LNCaP clone FGC (cell line): ENCODE results near the gene CSNK1G1.

Experiments
- DNase-seq: peaks from one replicate; pipeline ENCODE4 v3.0.0-alpha.2; 2011; ENCODE audit warnings: low read depth
- H3K4me3 ChIP-seq: 2 replicates; pipeline ENCODE4 v1.5.1; 2011; ENCODE audit warnings: mild to moderate bottlenecking, low read depth, low read length, control low read depth
- CTCF ChIP-seq: IDR thresholded peaks from 2 replicates; pipeline ENCODE4 v1.5.1; 2012; ENCODE audit warnings: mild to moderate bottlenecking; ENCODE audit not compliant: control insufficient read depth, insufficient read depth; ENCODE audit errors: extremely low read depth

The CSNK1G1 gene

GRCh38 chr15:64216730-64217428, 139.1 kb downstream of the CSNK1G1 start:
- H3K4me3 ChIP-seq: no peak overlapping the region
- TF ChIP-seq CTCF: no peak
- DNase-seq: no peak

GRCh38 chr15:64216196-64216595, 139.8 kb downstream of the CSNK1G1 start:
- no peak for DNase-seq
- no peak for TF ChIP-seq CTCF
- H3K4me3 ChIP-seq: no peak overlapping the region

GRCh38 chr15:64213646-64214045, 142.3 kb downstream of the CSNK1G1 start:
- no peak overlapping the region for H3K4me3 ChIP-seq
- TF ChIP-seq CTCF: no peak

GRCh38 chr15:64211696-64212095, 144.3 kb downstream of the CSNK1G1 start:
- DNase-seq: no peak
- no peak for TF ChIP-seq CTCF
- H3K4me3 ChIP-seq: no peak overlapping the region

More at GRCh38 chr15:64213646-64214045, 142.3 kb downstream of the CSNK1G1 start:
- no peak for DNase-seq

- no peak overlapping the region for H3K4me3 ChIP-seq
- no peak for DNase-seq
- TF ChIP-seq CTCF: no peak
These were observed 145.6 kb downstream of the CSNK1G1 start for GRCh38 chr15:64210371-64210770.

- peak; percentile 3 for DNase-seq
- TF ChIP-seq CTCF: peak; percentile 38
- H3K4me3 ChIP-seq: no peak overlapping the region
These were observed 146.2 kb downstream of the CSNK1G1 start for GRCh38 chr15:64209680-64210334.

GRCh38 chr15:64205202-64205601, 150.8 kb downstream of the CSNK1G1 start:
- H3K4me3 ChIP-seq: no peak overlapping the region
- no peak for TF ChIP-seq CTCF
- DNase-seq: no peak
